Loucy (cell line): ENCODE data around the gene MAIP1.
A peak's percentile ranks its signal among the peaks of the same experiment; 100 is the strongest.

Source experiments
- CTCF ChIP-seq: fragments of 200-600 bp; sonication (generic); conservative IDR thresholded peaks from 2 replicates; pipeline ENCODE4 v1.5.1; 2014; ENCODE audit warnings: mild to moderate bottlenecking, antibody characterized with exemption, low read length
- EZH2phosphoT487 ChIP-seq: fragments of 200-600 bp; IDR thresholded peaks from 2 replicates; pipeline ENCODE4 v1.6.1; 2018; ENCODE audit warnings: antibody characterized with exemption, mild to moderate bottlenecking, moderate library complexity, borderline replicate concordance

GRCh38 chr2:199940373-199940772 is 15.0 kb upstream of the MAIP1 start:
- TF ChIP-seq CTCF (peak; percentile 57), EZH2phosphoT487 (no peak)
